GM19455 (cell line): ENCODE data around the gene HSPA1B.
A peak's percentile ranks its signal among the peaks of the same experiment; 100 is the strongest.
"Not testable (repeated sequence)": the region's sequence is repeated elsewhere in the genome, so short reads cannot be mapped to it uniquely, and the experiment has no call there.

Experiments used
- ATAC-seq: cut with Tn5 transposase; IDR thresholded peaks from one replicate; pipeline ENCODE4 v1.9.1; 2021; ENCODE audit not compliant: unreplicated experiment

Gene HSPA1B

DNA sequence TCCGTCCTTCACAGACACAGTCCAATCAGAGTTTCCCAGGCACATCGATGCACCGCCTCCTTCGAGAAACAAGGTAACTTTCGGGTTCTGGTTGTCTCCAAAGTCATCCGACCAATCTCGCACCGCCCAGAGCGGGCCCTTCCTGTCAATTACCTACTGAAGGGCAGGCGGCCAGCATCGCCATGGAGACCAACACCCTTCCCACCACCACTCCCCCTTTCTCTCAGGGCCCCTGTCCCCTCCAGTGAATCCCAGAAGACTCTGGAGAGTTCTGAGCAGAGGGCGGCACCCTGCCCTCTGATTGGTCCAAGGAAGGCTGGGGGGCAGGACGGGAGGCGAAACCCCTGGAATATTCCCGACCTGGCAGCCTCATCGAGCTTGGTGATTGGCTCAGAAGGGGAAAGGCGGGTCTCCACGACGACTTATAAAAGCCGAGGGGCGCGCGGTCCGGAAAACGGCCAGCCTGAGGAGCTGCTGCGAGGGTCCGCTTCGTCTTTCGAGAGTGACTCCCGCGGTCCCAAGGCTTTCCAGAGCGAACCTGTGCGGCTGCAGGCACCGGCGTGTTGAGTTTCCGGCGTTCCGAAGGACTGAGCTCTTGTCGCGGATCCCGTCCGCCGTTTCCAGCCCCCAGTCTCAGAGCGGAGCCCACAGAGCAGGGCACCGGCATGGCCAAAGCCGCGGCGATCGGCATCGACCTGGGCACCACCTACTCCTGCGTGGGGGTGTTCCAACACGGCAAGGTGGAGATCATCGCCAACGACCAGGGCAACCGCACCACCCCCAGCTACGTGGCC, at the start of gene HSPA1B:
HSPA1B (plus strand) TSS at position 453 of the 794 bp plus-strand sequence; CDS start at position 666, 213 bp downstream.
- ATAC-seq: peak; percentile 59

GRCh38 chr6:31778193-31778592, 49.3 kb upstream of the HSPA1B start:
- ATAC-seq: no peak

- ATAC-seq: no peak
Measured at GRCh38 chr6:31778999-31779885, 48.3 kb upstream of the HSPA1B start.

- ATAC-seq: no peak
Measured at GRCh38 chr6:31779908-31780307, 47.6 kb upstream of the HSPA1B start.

DNA sequence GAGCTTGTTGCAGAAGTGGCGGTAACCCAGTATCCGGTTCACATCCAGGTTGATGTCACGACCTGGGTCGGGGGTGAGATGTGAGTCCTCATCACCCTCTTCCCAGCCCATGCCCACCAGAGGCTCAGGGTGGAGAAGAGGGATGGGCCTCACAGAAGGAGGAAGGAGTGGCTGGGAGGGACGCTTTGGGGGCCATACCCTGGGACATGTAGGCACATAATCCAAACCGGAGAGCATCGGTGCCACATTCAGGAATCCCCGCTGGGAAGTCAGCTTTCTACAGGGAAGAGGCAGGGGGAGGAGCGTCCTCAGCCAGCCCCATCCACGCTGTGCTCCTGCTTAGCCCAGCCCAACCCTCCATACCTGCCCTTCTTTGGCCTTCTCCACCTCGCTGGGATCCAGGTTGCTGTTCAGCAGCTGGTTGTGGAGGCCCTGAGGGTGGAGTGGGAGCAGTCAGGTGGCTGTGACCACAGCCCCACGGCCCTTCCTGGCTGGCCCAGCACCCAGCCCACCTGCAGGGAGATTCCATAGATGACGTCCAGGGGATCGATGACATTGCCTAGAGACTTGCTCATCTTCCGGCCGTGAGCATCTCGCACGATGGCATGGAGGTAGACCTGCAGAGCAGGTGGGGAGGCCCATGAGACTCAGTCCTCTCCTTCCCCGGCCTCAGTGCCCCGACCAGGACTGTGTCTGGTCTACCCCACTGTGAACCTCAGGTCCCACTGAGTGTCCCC, 46.9 kb upstream of the HSPA1B start:
- no peak for ATAC-seq

DNA sequence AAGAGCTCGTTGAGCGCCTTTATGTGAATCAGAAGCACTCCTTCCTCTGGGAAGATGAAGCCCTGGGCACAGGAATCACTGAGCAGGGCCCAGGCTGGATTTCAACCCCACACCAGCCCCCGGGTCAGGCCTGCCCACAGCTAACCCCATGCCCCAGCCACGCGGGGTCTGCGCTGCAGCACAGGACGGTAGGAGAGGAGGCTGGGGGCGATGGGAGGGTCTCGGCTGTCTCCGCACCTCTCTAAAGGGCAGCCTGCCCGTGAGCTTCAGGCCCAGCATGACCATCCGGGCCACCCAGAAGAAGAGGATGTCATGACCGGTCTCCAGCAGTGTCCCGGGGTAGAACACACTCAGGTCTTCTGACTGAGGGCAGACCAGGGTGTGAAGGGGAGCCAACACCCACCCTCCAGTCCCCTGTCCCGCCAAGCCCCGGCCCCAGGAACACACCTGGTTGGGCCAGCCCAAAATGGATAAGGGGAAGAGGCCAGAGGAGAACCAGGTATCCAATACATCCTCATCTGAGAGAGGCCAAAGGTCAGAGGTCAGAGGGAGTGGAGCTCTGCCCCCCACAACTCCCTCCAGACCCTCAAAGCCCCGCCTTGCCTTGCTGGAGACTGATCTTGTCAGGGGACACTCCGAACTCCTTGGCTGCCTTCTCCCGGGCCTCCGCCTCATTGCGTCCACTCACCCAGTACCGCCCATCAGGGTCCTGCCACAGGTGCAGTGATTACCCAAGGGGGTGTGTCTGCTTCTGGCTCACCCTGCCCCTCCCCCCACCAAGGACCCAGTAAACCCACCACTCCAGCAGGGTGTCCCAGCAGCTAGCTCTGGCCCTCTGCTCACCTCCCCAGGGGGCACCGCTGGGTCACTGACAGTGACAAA, 46.1 kb upstream of the HSPA1B start:
- ATAC-seq: no peak

- no peak for ATAC-seq
Measured at GRCh38 chr6:31782126-31782855, 45.2 kb upstream of the HSPA1B start.

DNA sequence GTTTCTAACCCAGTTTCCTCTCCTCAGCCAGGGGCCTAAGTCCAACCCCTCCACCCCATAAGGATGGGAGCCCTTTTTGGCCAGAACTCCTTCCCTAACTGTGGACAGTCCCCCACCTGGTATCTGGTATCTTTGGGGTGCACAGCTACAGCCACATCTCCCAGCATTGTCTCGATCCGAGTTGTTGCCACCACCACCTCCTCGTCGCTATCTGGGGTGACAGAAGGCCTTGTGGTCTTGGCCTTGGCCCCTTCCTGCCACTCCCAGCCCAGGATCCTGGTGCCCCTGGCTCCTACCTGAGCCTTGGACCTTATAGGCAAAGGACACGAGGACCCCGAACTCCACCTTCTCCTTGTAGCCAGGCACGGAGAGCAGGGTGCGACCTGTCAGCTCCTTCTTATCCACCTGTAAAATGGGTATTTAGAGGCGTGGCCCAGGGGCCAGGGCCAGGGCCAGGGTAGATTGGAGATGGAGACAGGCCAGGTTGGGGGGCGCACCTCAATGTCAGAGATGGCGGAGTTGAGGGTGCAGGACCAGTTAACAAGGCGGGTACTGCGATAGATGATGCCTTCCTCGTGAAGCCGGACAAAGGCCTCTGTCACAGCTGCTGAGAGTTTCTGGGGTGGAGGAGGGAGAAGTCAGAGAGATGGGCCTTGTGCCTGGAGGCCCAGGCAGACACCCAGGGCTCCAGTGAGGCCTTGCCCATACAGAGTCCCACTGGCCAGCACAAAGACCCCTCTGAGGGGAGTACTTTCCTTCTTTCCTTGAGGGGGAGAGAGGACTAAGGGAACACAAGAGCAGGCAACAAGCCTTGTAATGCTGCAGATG, 43.2 kb upstream of the HSPA1B start:
- no peak for ATAC-seq

GRCh38 chr6:31785475-31785874, 42.1 kb upstream of the HSPA1B start:
- no peak for ATAC-seq

- no peak for ATAC-seq
Measured at GRCh38 chr6:31791324-31792089, 36.0 kb upstream of the HSPA1B start.

- no peak for ATAC-seq
Measured at GRCh38 chr6:31792090-31792374, 35.5 kb upstream of the HSPA1B start.

DNA sequence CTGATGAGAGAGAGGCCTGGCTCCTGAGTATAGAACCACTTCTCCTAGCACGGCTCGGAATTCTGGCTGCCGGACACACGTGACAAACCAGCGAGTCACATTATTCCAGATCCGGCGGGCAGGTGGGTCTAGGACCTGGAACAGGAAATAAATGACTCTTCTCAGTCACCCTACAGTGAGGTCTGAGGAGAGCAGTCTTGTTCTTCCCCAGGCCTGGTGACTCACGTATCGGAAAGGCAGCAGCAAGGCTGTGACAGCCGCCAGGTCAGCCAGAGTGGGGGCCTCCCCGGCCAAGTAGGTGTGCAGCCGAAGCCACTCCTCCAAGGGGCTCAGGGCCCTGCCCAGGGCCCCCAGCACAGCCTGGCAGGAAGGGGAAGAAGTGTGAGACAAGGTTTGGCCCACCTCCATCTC, 34.8 kb upstream of the HSPA1B start:
- no peak for ATAC-seq

- ATAC-seq: not testable (repeated sequence)
Measured at GRCh38 chr6:31793927-31794245, 33.7 kb upstream of the HSPA1B start.

- no peak for ATAC-seq
Measured at GRCh38 chr6:31794294-31794865, 33.2 kb upstream of the HSPA1B start.

DNA sequence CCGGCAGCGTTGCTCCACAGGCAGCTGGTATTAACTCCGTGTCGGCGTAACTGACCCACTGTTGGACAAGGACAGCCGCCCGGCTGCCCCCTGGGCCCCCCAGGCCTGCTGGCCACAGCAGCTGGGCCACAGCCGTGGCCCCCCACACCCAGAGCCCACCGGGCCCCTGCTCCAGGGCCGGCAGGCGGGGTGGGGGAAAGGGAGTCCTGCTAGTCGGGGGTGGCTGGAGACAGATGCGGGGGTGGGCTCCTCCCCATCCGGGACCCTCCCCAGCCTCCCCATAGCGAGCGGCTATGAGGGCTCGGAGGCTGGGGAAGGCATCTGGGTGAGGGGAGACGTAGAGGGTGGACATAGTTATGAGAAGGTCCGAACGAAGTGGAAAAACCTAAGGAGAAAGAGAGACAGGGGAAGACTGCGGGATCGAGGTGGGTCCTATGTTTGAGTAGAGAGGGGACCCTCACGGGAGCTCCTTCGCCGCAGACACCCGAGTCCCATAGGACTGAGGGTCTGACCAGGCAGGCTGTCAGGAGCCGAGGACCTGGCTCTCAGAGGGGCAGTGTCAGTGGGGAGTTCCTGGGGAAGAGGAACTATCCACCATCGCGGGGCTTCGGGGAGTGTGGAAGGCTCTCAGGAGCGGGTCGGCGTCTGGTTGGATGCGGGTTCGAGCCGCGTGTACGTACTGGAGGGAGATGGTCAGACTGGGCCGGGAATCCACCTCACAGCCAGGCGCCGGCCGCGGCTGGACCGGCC, 32.5 kb upstream of the HSPA1B start:
- ATAC-seq: peak; percentile 16

DNA sequence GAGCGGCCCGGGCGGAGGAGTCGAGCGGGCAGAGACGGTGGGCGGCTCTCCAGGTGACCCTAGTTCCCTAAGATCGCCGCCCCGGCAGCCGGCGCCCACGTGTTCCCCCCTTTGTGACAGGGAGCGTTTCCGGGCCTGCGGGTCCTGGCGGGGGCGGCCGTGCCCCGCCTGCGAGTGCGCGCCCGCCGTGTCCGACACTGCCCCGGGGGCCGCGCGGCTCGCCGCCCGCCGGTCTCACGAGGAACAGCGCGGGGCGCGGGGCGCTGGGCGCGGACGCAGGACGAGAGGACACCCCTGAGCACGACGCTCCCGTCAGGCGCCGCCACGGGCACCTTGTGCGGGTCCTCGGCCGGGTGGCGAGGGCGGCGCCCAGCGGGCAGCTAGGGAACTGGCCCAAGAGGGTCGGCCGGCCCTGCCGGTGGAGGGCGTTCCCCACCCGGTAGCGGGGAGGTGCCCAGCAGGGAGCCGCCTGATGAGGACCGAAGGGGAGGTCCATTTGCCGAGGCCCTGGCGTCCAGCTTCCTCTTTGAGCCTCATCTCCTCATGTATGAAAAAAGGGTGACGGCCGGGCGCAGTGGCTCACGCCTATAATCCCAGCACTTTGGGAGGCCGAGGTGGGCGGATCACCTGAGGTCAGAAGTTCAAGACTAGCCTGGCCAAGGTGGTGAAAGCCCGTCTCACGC, 31.8 kb upstream of the HSPA1B start, which contains the start of gene VARS1:
VARS1 (minus strand) TSS at position 137 of the 683 bp plus-strand sequence. CDS start 535 bp downstream, outside the sequence.
- peak; percentile 65 for ATAC-seq

GRCh38 chr6:31796993-31797385, 30.5 kb upstream of the HSPA1B start:
- no peak for ATAC-seq
